ENCODE data around the gene DMRTA2. TPM values are rescaled to one million over a fixed set of nuclear protein-coding genes. Genes with fewer than 3 reads are reported as not detected.

The DMRTA2 gene
- total and polyA plus RNA-seq, 2 of the 4 experiments (the other 2 are of a cell fraction): 0.02 TPM; not detected in 1

DNA sequence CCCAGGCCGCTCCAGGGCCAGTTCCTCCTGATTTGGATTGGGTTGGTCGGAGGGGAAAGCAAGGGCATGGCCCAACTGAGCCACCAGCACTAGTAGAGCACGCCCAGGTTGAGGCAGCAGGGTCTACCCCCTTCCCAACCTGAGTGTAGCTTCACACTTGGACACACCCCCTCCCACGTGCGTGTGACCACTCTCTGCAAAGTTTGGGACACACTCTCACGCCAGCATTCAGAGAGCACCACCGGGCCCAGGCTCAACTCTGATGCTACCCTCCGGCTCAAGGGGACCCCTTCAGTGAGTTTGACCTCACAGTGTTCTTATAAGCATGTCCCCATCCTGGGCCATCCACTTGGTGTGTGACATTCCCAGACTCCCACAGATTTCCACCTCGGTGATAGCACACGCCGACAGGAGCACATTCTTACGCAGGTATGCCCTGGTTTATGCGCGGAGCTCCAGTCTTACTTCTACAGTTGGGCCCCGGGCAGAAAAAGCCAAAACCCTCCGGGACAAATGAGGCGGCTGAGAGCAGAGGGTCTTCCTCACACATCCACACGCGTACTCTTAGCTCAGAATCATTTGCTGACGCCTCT, 3.0 kb upstream of the DMRTA2 start:
- Histone ChIP-seq H3K56ac (ENCODE audit: extremely low read depth, insufficient read depth, low read length) (no peak overlapping the region), H2BK20ac (ENCODE audit: low read depth, low read length) (no peak overlapping the region), H3K9ac (ENCODE audit: low read depth, low read length) (no peak overlapping the region), H4K5ac (ENCODE audit: low read depth, low read length) (no peak overlapping the region), H3K4ac (ENCODE audit: low read depth, low read length) (no peak overlapping the region), H3K9me1 (ENCODE audit: insufficient read depth, low read length) (peaks cover 12% of the 10 kb centered on the region), H2BK5ac (ENCODE audit: low read depth, low read length, poor library complexity, severe bottlenecking) (no peak overlapping the region), H3K4me1 (ENCODE audit: control insufficient read depth, insufficient read depth, low read length) (peaks cover 3% of the 10 kb centered on the region; the same call in 1 of the 2 replicates), H3K36me3 (ENCODE audit: control insufficient read depth, insufficient read depth, low read length) (no peaks in the 10 kb centered on the region), H3K14ac (replicated peaks; ENCODE audit: low read depth, low read length) (no peak overlapping the region), H3K18ac (ENCODE audit: low read depth, low read length) (no peak overlapping the region), H3K23ac (ENCODE audit: low read depth, low read length) (peak overlapping the region; percentile 44; the same call in 1 of the 2 replicates), H2AK9ac (replicated peaks; ENCODE audit: low read depth, low read length, poor library complexity) (no peak overlapping the region), H3K79me1 (ENCODE audit: low read depth in 1 of 2, low read length in 2 of 2) (no peaks in the 10 kb centered on the region), H2AFZ (replicated peaks; ENCODE audit: low read length, poor library complexity) (no peak overlapping the region), H3K9me3 (ENCODE audit: control insufficient read depth, insufficient read depth, low read length) (peaks cover 10% of the 10 kb centered on the region), H3K27me3 (ENCODE audit: control insufficient read depth, insufficient read depth, low read length) (peaks cover 90% of the 10 kb centered on the region), H4K20me1 (ENCODE audit: insufficient read depth, low read length) (0 out of 2 replicates have a peak, but pooled peaks cover 20% of the 10 kb centered on the region), H3K27ac (ENCODE audit: insufficient read depth, low read length) (no peak overlapping the region), H2BK120ac (ENCODE audit: low read depth, low read length) (no peak overlapping the region), H2AK5ac (ENCODE audit: low read depth, low read length) (no peak overlapping the region), H3K4me2 (ENCODE audit: low read depth, low read length) (no peak overlapping the region), H4K91ac (ENCODE audit: insufficient read depth, low read depth, low read length) (no peak overlapping the region), H4K8ac (ENCODE audit: low read depth in 2 of 2, low read length in 2 of 2) (no peak overlapping the region), H2BK15ac (ENCODE audit: low read depth, low read length) (no peak overlapping the region), H3K4me3 (ENCODE audit: insufficient read depth, low read depth, low read length) (no peak overlapping the region)
- 13% methylated on average over 4 of the region's 20 CpGs; no CpG with 5 or more reads in 1 of the 2 experiments for WGBS, 2 experiments (ENCODE audit: extremely low coverage in 2 of 2, insufficient read length in 1 of 2)
- in situ Hi-C loops (cut with MboI; ENCODE audit: low sequenced_read_pairs) (no loop called here), intact Hi-C loops (cut with micrococcal nuclease) (no loop called here), dilution Hi-C loops (cut with HindIII; ENCODE audit: low sequenced_read_pairs, unreplicated experiment) (no loop called here)
- no peak for TF ChIP-seq RFX5 (IDR thresholded peaks at IDR 0.05; ENCODE audit: low read depth, low read length)
- TF ChIP-seq SMC3 (IDR thresholded peaks at IDR 0.05; ENCODE audit: low read depth, low read length): no peak
- no peak for TF ChIP-seq NFE2L2 (IDR thresholded peaks at IDR 0.05; ENCODE audit: low read depth, low read length)
- TF ChIP-seq CHD1 (IDR thresholded peaks at IDR 0.05; ENCODE audit: low read depth, low read length): no peak
- no peak for TF ChIP-seq RCOR1 (IDR thresholded peaks at IDR 0.05; ENCODE audit: insufficient replicate concordance, low read length)
- no peak for TF ChIP-seq MAFK (IDR thresholded peaks at IDR 0.05; ENCODE audit: low read depth, low read length)
- no peak for TF ChIP-seq CEBPB (IDR thresholded peaks at IDR 0.05; ENCODE audit: low read depth, low read length)
- TF ChIP-seq, protein P1, sequence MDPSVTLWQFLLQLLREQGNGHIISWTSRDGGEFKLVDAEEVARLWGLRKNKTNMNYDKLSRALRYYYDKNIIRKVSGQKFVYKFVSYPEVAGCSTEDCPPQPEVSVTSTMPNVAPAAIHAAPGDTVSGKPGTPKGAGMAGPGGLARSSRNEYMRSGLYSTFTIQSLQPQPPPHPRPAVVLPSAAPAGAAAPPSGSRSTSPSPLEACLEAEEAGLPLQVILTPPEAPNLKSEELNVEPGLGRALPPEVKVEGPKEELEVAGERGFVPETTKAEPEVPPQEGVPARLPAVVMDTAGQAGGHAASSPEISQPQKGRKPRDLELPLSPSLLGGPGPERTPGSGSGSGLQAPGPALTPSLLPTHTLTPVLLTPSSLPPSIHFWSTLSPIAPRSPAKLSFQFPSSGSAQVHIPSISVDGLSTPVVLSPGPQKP (IDR thresholded peaks at IDR 0.05; ENCODE audit: borderline replicate concordance, low read depth, low read length): no peak
- no peak for TF ChIP-seq POLR2A (IDR thresholded peaks at IDR 0.05; ENCODE audit: low read depth, low read length)
- TF ChIP-seq MXI1 (IDR thresholded peaks at IDR 0.05; ENCODE audit: borderline replicate concordance, low read depth, low read length): no peak
- TF ChIP-seq, protein P2, sequence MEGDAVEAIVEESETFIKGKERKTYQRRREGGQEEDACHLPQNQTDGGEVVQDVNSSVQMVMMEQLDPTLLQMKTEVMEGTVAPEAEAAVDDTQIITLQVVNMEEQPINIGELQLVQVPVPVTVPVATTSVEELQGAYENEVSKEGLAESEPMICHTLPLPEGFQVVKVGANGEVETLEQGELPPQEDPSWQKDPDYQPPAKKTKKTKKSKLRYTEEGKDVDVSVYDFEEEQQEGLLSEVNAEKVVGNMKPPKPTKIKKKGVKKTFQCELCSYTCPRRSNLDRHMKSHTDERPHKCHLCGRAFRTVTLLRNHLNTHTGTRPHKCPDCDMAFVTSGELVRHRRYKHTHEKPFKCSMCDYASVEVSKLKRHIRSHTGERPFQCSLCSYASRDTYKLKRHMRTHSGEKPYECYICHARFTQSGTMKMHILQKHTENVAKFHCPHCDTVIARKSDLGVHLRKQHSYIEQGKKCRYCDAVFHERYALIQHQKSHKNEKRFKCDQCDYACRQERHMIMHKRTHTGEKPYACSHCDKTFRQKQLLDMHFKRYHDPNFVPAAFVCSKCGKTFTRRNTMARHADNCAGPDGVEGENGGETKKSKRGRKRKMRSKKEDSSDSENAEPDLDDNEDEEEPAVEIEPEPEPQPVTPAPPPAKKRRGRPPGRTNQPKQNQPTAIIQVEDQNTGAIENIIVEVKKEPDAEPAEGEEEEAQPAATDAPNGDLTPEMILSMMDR (conservative IDR thresholded peaks at IDR 0.05; ENCODE audit: low read depth, low read length): no peak
- TF ChIP-seq FOS (IDR thresholded peaks at IDR 0.05; ENCODE audit: low read depth, low read length): no peak
- TF ChIP-seq RAD21 (IDR thresholded peaks at IDR 0.05; ENCODE audit: low read length): no peak
- ATAC-seq (ENCODE audit: low read depth): no peak
- ChIA-PET CTCF (no interaction called here), POLR2A (ENCODE audit: unreplicated experiment) (no interaction called here)
- no TSS peak for BruUV-seq (replicated peaks)
- DNase-seq: no peak

Data from IMR-90 (cell line).